GM06990 (cell line): ENCODE measurements around the gene ST3GAL6.

Experiments used
- DNase-seq: peaks from one replicate; pipeline ENCODE4 v3.0.0-alpha.2; 2011; ENCODE audit not compliant: insufficient read length; ENCODE audit errors: extremely low read depth
- H3K27me3 ChIP-seq: replicated peaks from 2 replicates; pipeline ENCODE4 v1.6.0; 2011; ENCODE audit warnings: low read length; ENCODE audit not compliant: control insufficient read depth, insufficient read depth
- H3K36me3 ChIP-seq: 2 replicates; pipeline ENCODE4 v1.5.1; 2011; ENCODE audit warnings: low read length; ENCODE audit not compliant: control insufficient read depth, insufficient read depth
- H3K4me3 ChIP-seq: replicated peaks from 2 replicates; pipeline ENCODE4 v1.5.1; 2011; ENCODE audit warnings: low read depth, mild to moderate bottlenecking, control low read depth, low read length
- CTCF ChIP-seq: IDR thresholded peaks from 2 replicates; pipeline ENCODE4 v1.5.1; 2011; ENCODE audit warnings: low read length, control low read depth, mild to moderate bottlenecking, inconsistent platforms; ENCODE audit not compliant: insufficient read depth, poor library complexity, severe bottlenecking

The ST3GAL6 gene

GRCh38 chr3:98807011-98807410 lies 43.9 kb downstream of the ST3GAL6 start:
- no peak for TF ChIP-seq CTCF
- H3K27me3 ChIP-seq: no peaks in the 10 kb centered on the region

GRCh38 chr3:98807561-98807960 lies 44.4 kb downstream of the ST3GAL6 start:
- no peak for TF ChIP-seq CTCF
- Histone ChIP-seq H3K4me3 (no peak overlapping the region), H3K27me3 (no peaks in the 10 kb centered on the region), H3K36me3 (no peaks in the 10 kb centered on the region; the same call in 1 of the 2 replicates)
- DNase-seq: no peak

More at GRCh38 chr3:98807011-98807410, 43.9 kb downstream of the ST3GAL6 start:
- DNase-seq: no peak
- Histone ChIP-seq H3K4me3 (no peak overlapping the region), H3K36me3 (no peaks in the 10 kb centered on the region; the same call in 1 of the 2 replicates)

- Histone ChIP-seq H3K27me3 (no peaks in the 10 kb centered on the region), H3K4me3 (no peak overlapping the region), H3K36me3 (no peaks in the 10 kb centered on the region; the same call in 1 of the 2 replicates)
- no peak for DNase-seq
- TF ChIP-seq CTCF: no peak
Observed at GRCh38 chr3:98808071-98808470, 44.9 kb downstream of the ST3GAL6 start.

DNA sequence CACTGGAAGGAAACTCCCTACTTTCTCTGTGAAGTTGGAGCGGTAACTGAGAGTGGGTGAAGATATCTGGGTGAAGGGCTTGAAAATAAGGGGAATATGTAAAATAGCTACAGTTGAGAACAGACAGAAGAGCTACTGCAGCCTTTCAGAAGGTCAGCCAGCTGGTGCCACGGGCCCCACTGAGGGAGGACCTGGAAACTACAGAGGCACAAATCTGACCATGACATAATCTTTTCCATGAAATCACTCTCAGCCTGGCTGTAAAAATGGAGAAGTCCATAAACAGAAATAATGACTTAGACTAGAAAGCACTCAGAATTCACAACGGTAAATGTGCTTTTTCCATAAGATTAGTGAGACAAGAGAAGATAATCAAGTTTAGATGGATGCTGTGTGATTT lies 46.4 kb downstream of the ST3GAL6 start:
- no peak for TF ChIP-seq CTCF
- Histone ChIP-seq H3K36me3 (no peaks in the 10 kb centered on the region; the same call in 1 of the 2 replicates), H3K4me3 (no peak overlapping the region), H3K27me3 (no peaks in the 10 kb centered on the region)
- DNase-seq: no peak

GRCh38 chr3:98811048-98811447 lies 47.9 kb downstream of the ST3GAL6 start:
- DNase-seq: no peak
- TF ChIP-seq CTCF: no peak
- H3K27me3 ChIP-seq: no peaks in the 10 kb centered on the region

DNA sequence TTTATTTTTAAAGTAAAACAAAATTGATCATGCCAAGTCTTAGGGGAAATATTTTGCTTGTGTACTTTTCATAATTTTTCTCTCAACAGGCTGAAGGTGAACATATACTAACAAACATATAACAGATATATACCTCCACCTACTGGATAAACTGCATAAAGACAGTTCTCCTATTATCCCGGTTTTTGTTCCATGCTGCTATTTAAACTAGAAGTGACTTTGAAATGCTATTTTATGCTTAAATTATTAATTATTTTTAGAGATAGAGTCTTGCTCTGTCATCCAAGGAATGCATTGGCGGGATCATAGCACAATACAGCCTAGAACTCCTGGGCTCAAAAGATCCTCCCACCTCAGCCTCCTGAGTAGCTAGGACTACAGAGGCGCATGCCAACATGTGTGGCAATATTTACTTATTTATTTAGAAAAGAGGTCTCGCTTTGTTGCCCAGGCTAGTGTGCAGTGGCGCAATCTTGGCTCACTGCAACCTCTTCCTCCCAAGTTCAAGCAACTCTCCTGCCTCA lies 49.8 kb downstream of the ST3GAL6 start:
- H3K36me3 ChIP-seq: no peaks in the 10 kb centered on the region; the same call in 1 of the 2 replicates
- no peak for DNase-seq
- peak; percentile 39 for TF ChIP-seq CTCF

More at GRCh38 chr3:98811048-98811447, 47.9 kb downstream of the ST3GAL6 start:
- no peak overlapping the region for H3K4me3 ChIP-seq
- no peaks in the 10 kb centered on the region; the same call in 1 of the 2 replicates for H3K36me3 ChIP-seq

More for the DNA sequence above, 49.8 kb downstream of the ST3GAL6 start:
- Histone ChIP-seq H3K4me3 (no peak overlapping the region), H3K27me3 (no peaks in the 10 kb centered on the region)
